Activated naive CD8-positive, alpha-beta T cell treated with anti-CD3 and anti-CD28 coated beads, Interleukin-2, amount 50 U/mL, for 24 hours (primary cell): ENCODE data around the gene RPH3AL.
A peak's percentile ranks its signal among the peaks of the same experiment; 100 is the strongest.

ENCODE experiments used
- ATAC-seq: fragments of 150-1000 bp; cut with Tn5 transposase; one replicate; pipeline ENCODE4 v1.10.0; 2021
- DNase-seq: peaks from one replicate; pipeline ENCODE4 v3.0.0; 2021
- H3K27ac Mint-ChIP-seq: one replicate; pipeline ENCODE4 v1.8.0; 2021; ENCODE audit warnings: mild to moderate bottlenecking, mixed read lengths
- H3K27me3 Mint-ChIP-seq: one replicate; pipeline ENCODE4 v1.8.0; 2021; ENCODE audit warnings: mixed read lengths
- H3K36me3 Mint-ChIP-seq: one replicate; pipeline ENCODE4 v1.8.0; 2021; ENCODE audit warnings: low read depth, mixed read lengths
- H3K4me1 Mint-ChIP-seq: one replicate; pipeline ENCODE4 v1.8.0; 2021; ENCODE audit warnings: mixed read lengths
- H3K4me3 Mint-ChIP-seq: one replicate; pipeline ENCODE4 v1.8.0; 2021; ENCODE audit warnings: mild to moderate bottlenecking, moderate library complexity, mixed read lengths
- H3K9me3 Mint-ChIP-seq: one replicate; pipeline ENCODE4 v1.8.0; 2021; ENCODE audit warnings: mixed read lengths

The RPH3AL gene

DNA sequence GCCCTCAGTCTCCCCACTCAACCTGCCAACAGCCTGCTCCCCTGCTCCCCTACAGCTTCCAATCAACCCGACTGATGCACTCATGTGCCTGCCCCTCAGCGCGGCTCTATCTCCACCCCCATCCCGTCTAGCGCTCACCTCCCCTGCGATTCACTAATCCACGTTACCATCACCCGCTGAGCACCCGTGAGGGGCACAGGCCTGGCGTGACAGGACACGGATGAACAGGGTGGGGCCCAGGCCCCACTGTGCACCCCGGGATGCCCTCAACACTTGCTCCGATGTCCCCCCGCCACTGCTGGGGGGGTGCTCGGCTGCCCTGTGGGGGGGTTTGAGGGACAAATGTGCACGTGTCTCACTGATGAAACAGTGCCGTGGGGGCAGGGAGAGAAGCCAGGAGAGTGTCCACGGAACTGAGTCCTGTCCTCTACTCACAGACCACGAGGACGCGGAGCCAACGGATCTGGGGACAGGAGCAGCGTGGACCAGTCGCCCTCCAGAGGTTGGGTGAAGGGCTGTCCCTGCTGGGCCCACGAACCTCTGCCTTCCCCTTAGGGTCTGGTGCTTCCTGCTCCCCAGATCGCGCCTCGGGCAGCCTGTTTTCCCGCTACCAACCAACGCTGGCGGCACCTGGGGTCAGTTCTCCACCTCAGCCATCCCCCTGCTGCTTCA is 66.7 kb downstream of the RPH3AL start:
- Mint-ChIP-seq H3K4me3 (no peak overlapping the region), H3K4me1 (peaks cover 2% of the 10 kb centered on the region), H3K36me3 (no peaks in the 10 kb centered on the region), H3K27me3 (no peaks in the 10 kb centered on the region), H3K27ac (no peak overlapping the region), H3K9me3 (no peaks in the 10 kb centered on the region)
- ATAC-seq (no peak), DNase-seq (no peak)

GRCh38 chr17:284676-285355 is 67.8 kb downstream of the RPH3AL start:
- H3K27me3 Mint-ChIP-seq, result no peaks in the 10 kb centered on the region
- no peak overlapping the region for H3K4me3 Mint-ChIP-seq
- H3K27ac Mint-ChIP-seq, result no peak overlapping the region
- no peaks in the 10 kb centered on the region for H3K9me3 Mint-ChIP-seq
- ATAC-seq, result peak; percentile 10
- H3K36me3 Mint-ChIP-seq, result no peaks in the 10 kb centered on the region
- no peak for DNase-seq
- H3K4me1 Mint-ChIP-seq, result peaks cover 2% of the 10 kb centered on the region

DNA sequence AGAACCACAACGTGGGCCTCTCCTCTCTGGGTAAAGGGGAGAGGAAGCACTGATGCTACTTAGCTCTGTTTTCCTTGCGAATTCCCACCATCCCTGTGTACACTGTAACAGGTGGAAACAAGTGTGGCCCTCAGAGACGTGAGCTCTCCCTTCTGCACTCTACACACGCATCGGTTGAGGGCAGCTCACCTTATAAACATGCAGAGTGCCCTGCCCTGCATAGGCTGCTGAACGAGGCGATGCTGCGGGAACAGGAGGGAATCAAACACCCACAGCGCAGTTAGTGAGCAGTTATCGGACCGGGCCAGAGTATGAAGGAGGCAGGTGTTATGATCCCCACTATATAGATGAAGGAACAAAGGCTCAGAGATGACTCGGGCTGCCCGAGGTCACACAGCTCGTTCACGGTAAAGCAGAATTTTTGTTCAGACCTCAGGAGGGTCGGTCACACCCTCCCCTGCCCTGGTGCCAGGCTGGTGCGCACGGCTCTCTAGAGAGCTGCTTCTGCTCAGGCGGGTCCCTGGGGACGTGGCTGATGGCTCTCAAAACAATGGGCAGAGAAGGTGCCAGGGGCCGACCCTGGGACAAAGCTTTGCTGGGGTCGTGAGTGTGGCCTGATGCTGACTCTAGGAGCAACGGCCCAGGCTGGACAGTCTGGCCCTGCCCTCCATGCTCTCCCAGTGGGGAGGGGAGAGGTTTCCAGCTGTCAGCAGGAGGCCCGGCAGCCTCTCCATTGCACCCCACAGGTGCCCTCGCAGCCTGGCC is 68.5 kb downstream of the RPH3AL start:
- Mint-ChIP-seq H3K4me3 (no peak overlapping the region), H3K9me3 (no peaks in the 10 kb centered on the region), H3K27me3 (no peaks in the 10 kb centered on the region), H3K4me1 (no peaks in the 10 kb centered on the region), H3K36me3 (no peaks in the 10 kb centered on the region), H3K27ac (no peak overlapping the region)
- no peak for DNase-seq
- no peak for ATAC-seq

DNA sequence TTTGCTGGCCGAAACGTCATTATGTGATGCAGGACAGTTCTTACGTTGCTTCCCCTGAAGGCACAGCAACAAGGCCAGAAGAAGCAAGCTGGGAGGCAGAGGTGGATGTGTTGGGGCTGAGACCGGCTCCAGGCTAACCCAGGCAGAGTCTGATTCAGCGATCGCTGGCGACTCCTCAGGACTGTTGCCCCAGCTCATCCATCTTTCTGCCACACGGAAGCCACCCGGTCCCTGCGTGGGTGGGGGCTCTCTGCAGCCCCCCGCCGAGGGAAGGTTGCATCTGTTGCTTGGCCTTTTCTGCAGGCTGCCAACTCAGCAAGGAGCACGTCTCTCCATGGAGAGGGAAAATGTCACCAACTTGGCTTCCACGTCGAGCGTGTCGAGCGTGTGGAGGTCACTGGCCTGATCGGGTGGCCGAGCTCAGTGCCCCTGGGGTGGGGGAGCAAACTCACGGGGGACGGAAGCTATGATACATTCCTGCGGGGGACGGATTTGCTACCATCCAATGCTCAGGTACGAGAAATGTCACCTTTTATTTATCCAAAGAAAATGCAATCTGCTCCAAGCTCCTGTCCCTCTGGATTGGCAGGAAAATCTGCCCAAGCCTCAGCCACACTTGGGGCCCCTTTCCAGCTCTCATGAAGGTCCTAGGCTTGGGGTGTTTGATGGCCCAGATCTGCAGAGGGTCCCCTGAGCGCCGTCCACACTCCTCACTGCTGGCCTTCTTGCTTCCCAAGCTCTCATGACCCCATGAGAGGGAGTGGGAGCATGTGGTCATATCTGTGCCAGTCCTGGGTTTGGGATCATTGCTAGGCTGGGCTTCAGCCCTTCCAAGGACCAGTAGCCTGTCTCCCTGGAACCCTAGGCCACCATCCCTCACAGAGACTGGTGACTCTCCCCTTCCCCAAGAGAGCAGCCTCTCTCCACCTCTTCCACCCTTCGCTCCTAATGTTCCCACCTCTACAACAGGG is 69.4 kb downstream of the RPH3AL start:
- H3K27me3 Mint-ChIP-seq, result no peaks in the 10 kb centered on the region
- no peak overlapping the region for H3K4me3 Mint-ChIP-seq
- H3K36me3 Mint-ChIP-seq, result no peaks in the 10 kb centered on the region
- ATAC-seq (no peak), DNase-seq (no peak)
- no peak overlapping the region for H3K27ac Mint-ChIP-seq
- H3K4me1 Mint-ChIP-seq, result no peaks in the 10 kb centered on the region
- H3K9me3 Mint-ChIP-seq, result no peaks in the 10 kb centered on the region

DNA sequence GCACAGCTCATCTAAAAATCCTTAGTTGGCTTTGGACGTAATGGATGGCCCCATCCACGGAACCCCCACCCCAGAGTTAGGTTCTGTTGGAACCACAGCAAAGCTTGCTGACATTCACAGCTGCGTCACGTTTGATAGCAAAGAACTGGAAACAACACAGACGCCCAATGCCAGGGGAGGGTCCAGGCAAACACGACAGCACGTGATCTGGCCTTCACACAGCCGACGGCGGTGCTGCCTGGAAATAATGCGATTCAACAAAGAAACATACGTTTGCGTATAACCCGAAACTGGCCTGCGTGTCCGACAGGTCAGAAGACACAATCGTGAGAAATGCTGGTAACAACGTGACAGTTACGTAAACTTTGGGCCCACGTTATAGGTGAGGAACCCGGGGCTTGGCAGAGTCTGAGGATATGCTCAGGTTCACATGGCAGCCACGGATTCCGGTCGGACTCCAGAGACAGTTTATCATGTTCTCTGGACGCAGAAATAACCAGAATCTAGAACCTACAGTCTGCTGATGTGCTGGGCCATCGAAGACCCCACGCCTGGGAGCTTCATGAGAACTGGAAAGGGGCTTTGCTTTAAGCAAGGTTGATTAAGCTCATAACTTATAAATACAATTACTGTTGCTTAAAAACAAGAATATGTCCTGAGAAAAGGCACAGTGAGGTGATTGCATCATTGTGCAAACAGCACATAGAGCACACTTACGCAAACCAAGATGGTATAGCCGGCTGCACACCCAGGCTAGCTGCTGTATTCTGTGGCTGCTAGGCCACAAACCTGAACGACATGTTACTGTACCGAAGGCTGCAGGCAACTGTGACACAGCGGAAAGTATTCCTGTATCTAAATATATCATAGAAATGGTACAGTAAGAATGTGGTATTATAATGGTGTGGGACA is 70.4 kb downstream of the RPH3AL start:
- Mint-ChIP-seq H3K4me1 (no peaks in the 10 kb centered on the region), H3K27ac (no peak overlapping the region), H3K9me3 (no peaks in the 10 kb centered on the region), H3K36me3 (no peaks in the 10 kb centered on the region), H3K27me3 (no peaks in the 10 kb centered on the region), H3K4me3 (no peak overlapping the region)
- ATAC-seq (no peak), DNase-seq (no peak)

- no peaks in the 10 kb centered on the region for H3K9me3 Mint-ChIP-seq
- no peak overlapping the region for H3K4me3 Mint-ChIP-seq
- H3K36me3 Mint-ChIP-seq, result no peaks in the 10 kb centered on the region
- ATAC-seq, result no peak
- no peak for DNase-seq
- no peak overlapping the region for H3K27ac Mint-ChIP-seq
- H3K27me3 Mint-ChIP-seq, result no peaks in the 10 kb centered on the region
- no peaks in the 10 kb centered on the region for H3K4me1 Mint-ChIP-seq
Observed at GRCh38 chr17:281365-281999, 71.1 kb downstream of the RPH3AL start.

DNA sequence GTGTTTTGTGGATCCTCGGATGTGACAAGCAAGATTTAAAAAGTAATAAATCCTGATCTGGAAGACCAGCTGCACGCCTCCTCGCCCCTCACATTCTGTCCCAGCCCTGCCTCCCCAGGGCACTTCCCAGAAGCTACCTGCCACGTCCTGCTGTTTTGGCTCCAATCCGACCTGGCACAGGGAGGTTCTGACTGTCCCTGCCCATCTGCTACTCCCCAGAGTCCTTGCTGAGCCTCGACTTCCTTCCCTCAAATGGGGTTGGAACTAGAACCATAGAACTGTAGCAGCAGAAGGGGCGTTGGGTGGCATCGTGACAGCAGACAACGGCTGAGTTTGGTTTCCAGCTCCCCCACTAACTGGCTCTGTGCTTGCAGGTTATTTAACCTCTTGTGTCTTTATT is 71.7 kb downstream of the RPH3AL start:
- Mint-ChIP-seq H3K4me1 (no peaks in the 10 kb centered on the region), H3K4me3 (no peak overlapping the region), H3K27me3 (no peaks in the 10 kb centered on the region), H3K36me3 (no peaks in the 10 kb centered on the region), H3K27ac (no peak overlapping the region), H3K9me3 (no peaks in the 10 kb centered on the region)
- ATAC-seq (no peak), DNase-seq (no peak)

DNA sequence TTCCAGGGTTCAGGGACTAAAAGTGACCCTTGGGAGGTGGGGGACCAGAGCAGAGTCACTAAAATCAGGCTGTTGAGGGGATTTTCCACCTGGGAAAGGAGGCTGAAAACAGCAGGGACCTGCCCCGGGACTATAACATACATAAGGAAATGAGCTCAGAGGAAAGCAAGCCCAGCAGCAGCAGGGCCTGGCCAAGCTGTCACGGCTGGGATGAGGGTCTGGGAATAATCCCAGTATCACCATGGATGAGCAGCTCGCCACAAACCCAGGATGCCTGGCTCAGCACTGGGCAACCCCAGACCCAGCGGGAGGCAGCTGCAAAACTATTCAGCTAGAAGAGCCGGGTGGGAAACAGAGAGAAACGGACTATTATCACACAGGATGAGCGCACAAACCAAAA is 72.4 kb downstream of the RPH3AL start:
- DNase-seq (no peak), ATAC-seq (no peak)
- Mint-ChIP-seq H3K27me3 (no peaks in the 10 kb centered on the region), H3K27ac (no peak overlapping the region), H3K4me1 (no peaks in the 10 kb centered on the region), H3K9me3 (no peaks in the 10 kb centered on the region), H3K4me3 (no peak overlapping the region), H3K36me3 (no peaks in the 10 kb centered on the region)

DNA sequence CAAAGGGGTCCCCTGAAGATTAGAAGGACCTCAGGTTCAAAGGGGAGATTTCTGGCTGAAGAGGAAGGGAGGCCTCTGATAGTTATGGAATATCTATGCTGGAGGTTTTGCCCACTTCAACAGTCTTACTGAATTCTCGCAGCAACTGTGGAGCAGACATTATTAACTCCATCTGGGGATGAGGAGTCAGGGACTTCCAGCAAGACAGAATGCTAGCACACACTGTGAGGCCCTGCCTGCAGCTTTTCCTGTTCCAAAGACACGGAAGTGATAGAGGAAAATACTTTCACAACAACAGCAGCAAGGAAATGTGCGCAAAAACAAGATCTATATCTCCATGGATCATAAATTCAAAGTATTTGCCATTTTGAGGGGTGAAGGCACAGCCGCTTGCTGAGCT is 72.8 kb downstream of the RPH3AL start:
- Mint-ChIP-seq H3K4me3 (no peak overlapping the region), H3K9me3 (no peaks in the 10 kb centered on the region), H3K27me3 (no peaks in the 10 kb centered on the region), H3K4me1 (no peaks in the 10 kb centered on the region), H3K27ac (no peak overlapping the region), H3K36me3 (no peaks in the 10 kb centered on the region)
- DNase-seq (no peak), ATAC-seq (no peak)

- ATAC-seq, result no peak
- no peaks in the 10 kb centered on the region for H3K9me3 Mint-ChIP-seq
- no peaks in the 10 kb centered on the region for H3K36me3 Mint-ChIP-seq
- no peak for DNase-seq
- no peak overlapping the region for H3K27ac Mint-ChIP-seq
- no peaks in the 10 kb centered on the region for H3K27me3 Mint-ChIP-seq
- no peaks in the 10 kb centered on the region for H3K4me1 Mint-ChIP-seq
- no peak overlapping the region for H3K4me3 Mint-ChIP-seq
Observed at GRCh38 chr17:279331-279730, 73.3 kb downstream of the RPH3AL start.

GRCh38 chr17:278676-279059 is 73.9 kb downstream of the RPH3AL start:
- no peak for DNase-seq
- no peak overlapping the region for H3K4me3 Mint-ChIP-seq
- H3K4me1 Mint-ChIP-seq, result no peaks in the 10 kb centered on the region
- H3K27me3 Mint-ChIP-seq, result no peaks in the 10 kb centered on the region
- H3K9me3 Mint-ChIP-seq, result no peaks in the 10 kb centered on the region
- H3K36me3 Mint-ChIP-seq, result no peaks in the 10 kb centered on the region
- no peak for ATAC-seq
- no peak overlapping the region for H3K27ac Mint-ChIP-seq

- Mint-ChIP-seq H3K27ac (no peak overlapping the region), H3K9me3 (no peaks in the 10 kb centered on the region), H3K36me3 (no peaks in the 10 kb centered on the region), H3K4me1 (no peaks in the 10 kb centered on the region), H3K27me3 (no peaks in the 10 kb centered on the region), H3K4me3 (no peak overlapping the region)
- no peak for DNase-seq
- ATAC-seq, result no peak
Observed at GRCh38 chr17:278055-278675, 74.4 kb downstream of the RPH3AL start.

GRCh38 chr17:274902-275301 is 77.7 kb downstream of the RPH3AL start:
- Mint-ChIP-seq H3K4me1 (no peaks in the 10 kb centered on the region), H3K36me3 (no peaks in the 10 kb centered on the region), H3K27ac (no peak overlapping the region), H3K27me3 (no peaks in the 10 kb centered on the region), H3K9me3 (no peaks in the 10 kb centered on the region), H3K4me3 (no peak overlapping the region)
- ATAC-seq (no peak), DNase-seq (no peak)
